Activated T-cell treated with anti-CD3 and anti-CD28 coated beads, Interleukin-2, amount 50 U/mL, for 72 hours (primary cell): ENCODE results near the gene BBS1. TPM values are rescaled to one million over a fixed set of nuclear protein-coding genes. Genes with fewer than 3 reads are reported as not detected.
A peak's percentile ranks its signal among the peaks of the same experiment; 100 is the strongest.
"Not testable (repeated sequence)": the region's sequence is repeated elsewhere in the genome, so short reads cannot be mapped to it uniquely, and the experiment has no call there.

Experiments
- ATAC-seq, 2 donors: fragments of 150-1000 bp; cut with Tn5 transposase; replicated peaks in 1 of 2; 2 replicates each; pipeline ENCODE4 v1.10.0; 2021; ENCODE audit warnings: moderate library complexity in 2 of 2, mild to moderate bottlenecking in 1 of 2
- DNase-seq, 2 donors: peaks; one replicate each; pipeline ENCODE4 v3.0.0; 2021 to 2022; ENCODE audit warnings: mixed read lengths in 1 of 2
- H3K27ac Mint-ChIP-seq: one replicate; pipeline ENCODE4 v1.8.0; 2022; ENCODE audit warnings: mild to moderate bottlenecking, moderate library complexity, mixed read lengths
- H3K27me3 Mint-ChIP-seq: one replicate; pipeline ENCODE4 v1.8.0; 2022; ENCODE audit warnings: low read depth, mixed read lengths
- H3K36me3 Mint-ChIP-seq, 2 donors: one replicate each; pipeline ENCODE4 v1.8.0; 2022; ENCODE audit warnings: mixed read lengths in 2 of 2, mild to moderate bottlenecking in 1 of 2; ENCODE audit not compliant: insufficient read depth in 2 of 2
- H3K4me1 Mint-ChIP-seq: one replicate; pipeline ENCODE4 v1.8.0; 2022; ENCODE audit warnings: low read depth, mixed read lengths
- H3K4me3 Mint-ChIP-seq, 2 donors: one replicate each; pipeline ENCODE4 v1.8.0; 2022; ENCODE audit warnings: mild to moderate bottlenecking in 2 of 2, mixed read lengths in 2 of 2, moderate library complexity in 2 of 2
- H3K9me3 Mint-ChIP-seq, 2 donors: one replicate each; pipeline ENCODE4 v1.8.0; 2022; ENCODE audit warnings: mixed read lengths in 2 of 2
- total RNA-seq, 2 donors: library from RNA; stranded (reverse); gene quantifications; one replicate each; pipeline ENCODE4 v1.2.3, GENCODE V29; 2022

The BBS1 gene
- total RNA-seq = 10 to 100 TPM; 18.1 to 18.8 TPM

DNA sequence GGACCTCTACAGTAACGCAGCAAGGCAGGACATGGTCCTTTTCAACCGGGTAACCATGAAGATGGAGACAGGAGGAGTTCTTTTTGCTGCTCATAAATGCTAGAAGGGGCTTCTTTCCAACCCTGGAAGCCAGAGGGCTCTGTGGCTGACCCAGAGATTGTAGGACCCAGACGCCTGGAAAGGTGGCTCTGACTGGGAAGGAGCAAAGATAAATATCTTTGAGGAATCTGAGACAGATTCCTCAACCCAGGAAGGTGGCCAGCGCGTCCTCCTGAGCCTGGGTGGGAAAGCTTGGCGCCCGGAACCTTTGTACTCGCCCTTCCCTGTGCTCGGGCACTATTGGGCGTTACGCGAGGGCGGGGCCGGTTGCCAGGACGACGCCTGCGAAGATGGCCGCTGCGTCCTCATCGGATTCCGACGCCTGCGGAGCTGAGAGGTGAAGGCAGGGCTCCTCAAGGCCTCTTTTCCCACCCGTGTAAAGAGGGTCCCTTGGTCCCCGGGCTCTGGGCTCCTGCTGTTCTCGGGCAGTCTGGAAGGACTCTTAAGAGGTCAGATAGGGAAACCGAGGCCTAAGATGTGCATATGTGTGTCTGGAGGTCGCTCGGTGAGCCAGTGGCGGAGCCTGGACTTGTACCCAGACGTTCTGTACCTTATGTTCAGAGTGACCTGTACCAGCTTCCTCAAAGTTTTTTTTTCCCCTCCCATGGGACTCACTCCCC lies at the start of gene BBS1:
Gene BBS1, plus strand, starts transcription at position 365 of the 719 bp plus-strand sequence. Its CDS starts 25 bp downstream, at position 390.
- peak within 1 kb of the TSS; percentile 10 for H3K27ac Mint-ChIP-seq

DNA sequence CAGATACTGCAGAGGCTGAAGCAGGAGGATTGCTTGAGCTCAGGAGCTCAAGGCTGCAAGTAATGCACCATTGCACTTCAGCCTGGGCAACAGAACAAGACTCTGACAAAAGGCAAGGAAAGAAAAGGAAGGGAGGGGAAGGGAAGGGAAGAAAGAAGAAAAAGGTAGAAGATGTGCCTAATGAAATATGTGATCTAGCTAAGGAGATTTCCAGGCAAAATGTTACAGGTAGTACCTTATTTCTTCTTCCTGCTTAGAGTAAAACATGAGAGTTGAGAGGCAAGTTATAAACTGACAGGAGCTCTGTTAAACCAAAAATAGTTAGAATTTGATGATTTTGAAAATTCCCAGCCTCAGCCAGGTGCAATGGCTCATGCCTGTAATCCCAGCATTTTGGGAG lies 48.4 kb upstream of the BBS1 start:
- ATAC-seq (no peak), DNase-seq (no peak)
- no peak overlapping the region for H3K4me3 Mint-ChIP-seq
- H3K36me3 Mint-ChIP-seq = peaks cover 0 to 2% of the 10 kb centered on the region in 2 donors
- H3K4me1 Mint-ChIP-seq = peaks cover 52% of the 10 kb centered on the region
- H3K9me3 Mint-ChIP-seq = peaks cover 2 to 4% of the 10 kb centered on the region in 2 donors
- H3K27me3 Mint-ChIP-seq = no peaks in the 10 kb centered on the region
- H3K27ac Mint-ChIP-seq = no peak overlapping the region

More for the DNA sequence above, at the start of gene BBS1:
- H3K4me3 Mint-ChIP-seq = peak within 1 kb of the TSS; percentile 93
- peaks cover 10% of the 10 kb centered on the region for H3K4me1 Mint-ChIP-seq
- no peaks in the 10 kb centered on the region for H3K9me3 Mint-ChIP-seq
- peaks cover 0 to 2% of the 10 kb centered on the region in 2 donors for H3K36me3 Mint-ChIP-seq
- ATAC-seq (peak; percentile 99), DNase-seq (peak; percentile 89)
- H3K27me3 Mint-ChIP-seq = no peaks in the 10 kb centered on the region

DNA sequence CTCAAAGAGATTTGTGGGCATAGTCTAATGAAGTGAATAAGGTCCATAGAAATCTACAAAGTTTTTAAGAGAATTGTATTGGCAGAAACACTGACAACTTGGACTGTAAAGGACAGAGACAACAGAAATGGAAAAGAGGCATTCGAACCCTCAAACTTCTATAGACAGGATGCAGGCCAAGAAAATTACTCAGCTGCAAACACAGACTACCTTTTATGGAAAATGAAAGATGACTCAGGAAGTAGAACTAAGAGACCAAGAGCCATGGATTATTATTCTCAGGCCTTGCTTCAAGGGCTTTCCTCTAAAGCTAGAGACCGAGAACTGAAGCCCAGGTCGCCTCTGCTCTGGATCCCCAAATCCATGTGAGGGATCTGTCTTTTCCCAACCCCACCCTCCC lies 47.5 kb upstream of the BBS1 start:
- Mint-ChIP-seq H3K4me1 (peaks cover 55% of the 10 kb centered on the region), H3K9me3 (peaks cover 2 to 4% of the 10 kb centered on the region in 2 donors), H3K27me3 (no peaks in the 10 kb centered on the region), H3K27ac (no peak overlapping the region), H3K4me3 (peak overlapping the region; percentile 37 to 59), H3K36me3 (peaks cover 0 to 2% of the 10 kb centered on the region in 2 donors)
- no peak for DNase-seq
- no peak for ATAC-seq

DNA sequence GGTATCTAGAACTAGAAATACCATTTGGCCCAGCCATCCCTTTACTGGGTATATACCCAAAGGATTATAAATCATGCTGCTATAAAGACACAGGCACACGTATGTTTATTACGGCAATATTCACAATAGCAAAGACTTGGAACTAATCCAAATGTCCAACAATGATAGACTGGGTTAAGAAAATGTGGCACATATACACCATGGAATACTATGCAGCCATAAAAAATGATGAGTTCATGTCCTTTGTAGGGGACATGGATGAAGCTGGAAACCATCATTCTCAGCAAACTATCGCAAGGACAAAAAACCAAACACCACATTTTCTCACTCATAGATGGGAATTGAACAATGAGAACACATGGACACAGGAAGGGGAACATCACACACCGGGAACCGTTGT lies 46.3 kb upstream of the BBS1 start:
- not testable (repeated sequence) for H3K27ac Mint-ChIP-seq, H3K36me3 Mint-ChIP-seq, DNase-seq, ATAC-seq, H3K27me3 Mint-ChIP-seq, H3K4me3 Mint-ChIP-seq, H3K9me3 Mint-ChIP-seq
- peaks cover 43% of the 10 kb centered on the region for H3K4me1 Mint-ChIP-seq

DNA sequence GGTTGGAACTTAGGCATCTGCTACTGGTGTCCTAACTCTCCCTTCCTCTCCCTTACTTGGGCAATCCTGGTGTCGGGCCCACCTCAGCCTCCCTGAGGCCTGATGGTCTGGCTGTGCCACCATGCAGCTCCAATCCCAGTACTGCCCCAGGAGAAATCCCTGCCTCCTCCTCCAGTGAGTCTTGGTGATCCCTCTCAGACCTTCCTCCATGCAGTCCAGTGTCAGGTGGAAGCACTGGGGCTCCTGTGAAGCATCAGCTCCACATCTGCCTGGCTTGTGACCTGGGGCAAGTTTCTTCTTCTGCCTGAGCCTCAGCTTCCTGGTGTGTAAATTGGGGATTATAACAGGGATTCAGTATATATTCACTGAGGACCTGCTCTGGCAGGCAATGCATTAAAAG lies 45.5 kb upstream of the BBS1 start:
- no peak for ATAC-seq
- Mint-ChIP-seq H3K9me3 (peaks cover 2 to 4% of the 10 kb centered on the region in 2 donors), H3K27ac (no peak overlapping the region), H3K4me3 (no peak overlapping the region), H3K36me3 (peaks cover 0 to 2% of the 10 kb centered on the region in 2 donors), H3K4me1 (peaks cover 36% of the 10 kb centered on the region), H3K27me3 (no peaks in the 10 kb centered on the region)
- DNase-seq = no peak

DNA sequence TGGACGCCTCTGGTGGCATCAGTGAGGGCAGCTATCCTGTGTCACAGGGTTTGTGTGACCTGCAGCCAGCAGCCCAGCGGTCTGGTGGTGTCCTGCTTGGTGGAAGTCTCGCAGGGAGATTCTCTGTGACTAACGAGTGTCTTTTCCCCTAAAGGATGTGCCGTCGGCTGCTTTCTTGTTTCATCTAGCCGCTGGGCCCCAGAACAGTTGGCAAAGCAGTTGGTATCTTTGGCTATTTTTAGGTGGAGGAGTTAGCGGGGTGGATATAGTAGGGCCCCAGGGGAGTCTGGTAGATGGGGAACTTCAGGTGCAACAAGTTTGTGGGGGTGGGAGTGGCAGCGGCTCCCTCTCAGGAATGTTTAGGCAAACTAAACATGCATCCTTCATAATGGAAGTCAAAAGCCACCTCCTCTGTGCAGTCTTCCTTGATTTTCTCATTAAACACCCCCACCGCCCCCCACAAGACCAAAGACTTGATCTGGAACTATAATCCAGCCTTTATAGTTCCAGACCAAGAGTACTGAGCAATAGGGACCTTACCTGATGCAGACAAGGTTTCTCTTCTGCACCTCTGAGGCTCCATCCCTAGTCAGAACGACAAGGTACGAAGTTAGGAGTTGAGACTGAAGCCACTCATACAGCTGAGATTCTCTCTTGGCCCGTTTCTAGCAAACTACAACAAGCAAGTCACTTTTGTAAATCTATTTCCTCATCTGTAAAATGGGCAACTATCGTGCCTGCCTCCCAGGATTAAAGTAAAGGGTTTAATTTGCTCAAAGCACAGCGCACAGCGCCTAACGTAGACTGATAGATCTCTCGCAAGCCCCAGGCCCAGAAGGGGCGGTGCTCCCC lies 44.8 kb upstream of the BBS1 start:
- Mint-ChIP-seq H3K4me1 (peaks cover 40% of the 10 kb centered on the region), H3K4me3 (peak overlapping the region; percentile 93), H3K36me3 (peaks cover 0 to 2% of the 10 kb centered on the region in 2 donors), H3K27ac (no peak overlapping the region), H3K9me3 (peaks cover 2 to 4% of the 10 kb centered on the region in 2 donors), H3K27me3 (no peaks in the 10 kb centered on the region)
- ATAC-seq (no peak), DNase-seq (no peak)

DNA sequence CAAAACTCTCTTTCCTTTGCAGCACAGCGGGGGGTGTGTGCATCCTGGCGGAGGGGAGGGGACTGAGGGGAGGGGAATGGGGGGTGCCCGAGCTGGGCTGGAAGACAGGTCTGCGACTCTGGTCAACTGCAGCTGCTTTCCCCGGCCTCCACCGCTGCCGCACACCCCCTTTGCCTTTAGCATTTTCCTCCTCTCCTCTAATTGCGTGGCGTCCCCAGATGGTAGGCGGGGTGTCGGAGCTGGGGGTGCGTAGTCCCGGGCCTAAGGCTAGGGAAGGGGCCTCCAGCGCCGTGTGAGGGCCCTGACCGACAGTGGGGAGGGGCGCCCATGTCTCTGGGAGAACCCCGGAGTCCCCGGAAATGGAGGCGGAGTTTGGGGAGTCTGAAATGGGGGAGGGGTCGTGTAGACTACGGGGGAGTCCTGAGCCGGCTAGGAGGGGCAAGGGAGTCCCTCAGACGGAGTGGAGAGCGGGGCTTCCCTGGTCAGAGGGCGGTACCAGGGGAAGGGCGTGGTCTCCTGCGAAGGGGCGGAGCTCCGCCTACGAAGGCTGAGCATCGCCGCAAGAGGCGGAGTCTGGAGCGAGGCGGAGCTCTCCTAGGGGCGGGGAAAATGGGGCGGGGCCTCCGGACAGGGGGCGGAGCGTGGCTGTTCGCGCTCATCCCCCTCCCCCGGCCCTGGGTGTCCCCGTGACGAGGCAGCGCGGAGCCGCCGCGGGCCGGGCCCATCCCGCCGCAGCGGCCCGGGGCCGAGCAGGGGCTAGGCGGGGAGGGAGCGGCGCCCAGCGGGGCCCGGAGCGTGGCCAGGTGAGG lies 44.0 kb upstream of the BBS1 start, which contains the start of gene PELI3:
Gene PELI3, plus strand, starts transcription at position 681 of the 809 bp plus-strand sequence. CDS start 1,224 bp downstream, outside the sequence.
- Mint-ChIP-seq H3K4me3 (peak within 1 kb of the TSS; percentile 94 to 96), H3K4me1 (peaks cover 44% of the 10 kb centered on the region), H3K36me3 (peaks cover 0 to 2% of the 10 kb centered on the region in 2 donors), H3K27me3 (no peaks in the 10 kb centered on the region), H3K9me3 (peaks cover 2 to 4% of the 10 kb centered on the region in 2 donors), H3K27ac (peak within 1 kb of the TSS; percentile 80)
- DNase-seq = peak; percentile 92 to 95
- peak; percentile 90 to 92 for ATAC-seq

DNA sequence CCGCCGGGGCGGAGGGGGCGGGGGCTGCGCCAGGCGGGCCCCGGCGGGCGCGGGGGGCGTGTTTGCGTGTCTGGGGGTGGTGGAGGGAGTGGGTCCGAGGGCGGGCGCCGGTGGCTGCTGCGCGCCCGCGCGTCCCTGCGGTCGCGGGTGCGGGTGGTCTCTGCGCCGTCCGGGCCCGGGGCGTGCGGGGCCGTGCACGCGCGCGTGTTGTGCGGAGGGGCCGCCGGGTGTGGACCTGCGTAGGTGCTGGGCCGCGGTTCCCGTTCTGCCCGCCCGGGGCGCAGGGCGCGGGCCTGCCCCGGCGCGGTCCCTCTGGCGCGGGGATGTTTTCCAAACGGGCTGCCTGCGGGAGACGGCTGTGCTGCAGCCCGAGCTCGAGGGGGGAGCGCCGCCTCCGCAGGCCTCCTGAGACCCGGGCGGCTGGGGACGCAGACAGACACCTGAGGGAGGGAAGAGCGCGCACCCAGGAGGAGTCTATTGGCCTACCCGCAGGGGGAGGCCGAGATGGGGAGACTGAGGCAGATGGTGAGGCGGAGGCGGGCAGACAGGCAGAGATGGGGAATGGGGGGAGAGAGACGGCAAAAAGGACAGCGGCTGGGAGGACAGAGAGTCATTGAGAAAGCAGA lies 43.3 kb upstream of the BBS1 start:
- H3K36me3 Mint-ChIP-seq = no peaks in the 10 kb centered on the region
- DNase-seq (peak in 1 of 2 donors; percentile 59), ATAC-seq (peak; percentile 60 to 64)
- peak overlapping the region; percentile 80 for H3K27ac Mint-ChIP-seq
- no peaks in the 10 kb centered on the region for H3K27me3 Mint-ChIP-seq
- peak overlapping the region; percentile 94 to 96 for H3K4me3 Mint-ChIP-seq
- no peaks in the 10 kb centered on the region for H3K9me3 Mint-ChIP-seq
- peaks cover 43% of the 10 kb centered on the region for H3K4me1 Mint-ChIP-seq

DNA sequence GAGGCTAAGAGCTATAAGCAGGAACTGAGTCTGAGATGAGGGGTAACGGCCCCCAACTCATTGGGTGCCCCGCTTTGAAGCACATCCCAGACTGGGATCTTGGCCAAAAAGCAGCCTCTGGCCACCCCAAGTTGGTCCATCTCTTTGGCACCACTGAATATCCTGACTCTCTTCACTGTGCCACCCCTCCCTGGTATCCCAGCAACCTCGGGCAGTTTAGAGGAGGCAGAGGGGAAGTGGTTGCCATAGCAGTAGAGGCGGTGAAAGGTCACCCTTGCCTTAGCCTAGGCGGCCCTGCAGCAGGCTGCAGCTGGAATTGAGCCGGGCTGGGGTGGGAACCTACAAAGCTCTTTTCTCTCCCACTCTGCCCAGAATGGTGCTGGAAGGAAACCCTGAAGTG lies 42.7 kb upstream of the BBS1 start:
- Mint-ChIP-seq H3K36me3 (no peaks in the 10 kb centered on the region), H3K27ac (peak overlapping the region; percentile 80), H3K4me3 (peak overlapping the region; percentile 94 to 96), H3K9me3 (no peaks in the 10 kb centered on the region), H3K4me1 (peaks cover 37% of the 10 kb centered on the region), H3K27me3 (no peaks in the 10 kb centered on the region)
- ATAC-seq = no peak
- no peak for DNase-seq

DNA sequence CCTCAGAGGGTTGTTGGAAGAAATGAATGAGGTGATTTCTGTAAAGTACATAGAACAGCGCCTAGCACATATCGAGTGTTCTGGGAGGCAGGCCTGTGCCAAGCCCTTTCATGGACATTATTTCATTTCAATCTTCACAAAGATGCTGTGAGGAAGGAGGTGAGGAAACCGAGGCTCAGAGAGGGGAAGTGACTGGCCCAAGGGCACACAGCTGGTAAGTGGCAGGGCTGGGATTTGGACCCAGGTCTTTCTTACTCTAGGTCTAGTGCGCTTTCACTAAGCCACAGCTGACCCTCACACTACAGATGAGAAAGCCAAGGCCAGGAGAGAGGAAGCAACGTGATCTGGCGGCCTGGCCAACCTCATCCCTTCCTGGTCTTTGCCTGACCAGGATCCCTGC lies 41.7 kb upstream of the BBS1 start:
- DNase-seq = no peak
- Mint-ChIP-seq H3K9me3 (no peaks in the 10 kb centered on the region), H3K4me1 (peaks cover 29% of the 10 kb centered on the region), H3K27me3 (no peaks in the 10 kb centered on the region), H3K36me3 (no peaks in the 10 kb centered on the region), H3K4me3 (peak overlapping the region in 1 of 2 donors; percentile 39), H3K27ac (no peak overlapping the region)
- ATAC-seq = no peak

DNA sequence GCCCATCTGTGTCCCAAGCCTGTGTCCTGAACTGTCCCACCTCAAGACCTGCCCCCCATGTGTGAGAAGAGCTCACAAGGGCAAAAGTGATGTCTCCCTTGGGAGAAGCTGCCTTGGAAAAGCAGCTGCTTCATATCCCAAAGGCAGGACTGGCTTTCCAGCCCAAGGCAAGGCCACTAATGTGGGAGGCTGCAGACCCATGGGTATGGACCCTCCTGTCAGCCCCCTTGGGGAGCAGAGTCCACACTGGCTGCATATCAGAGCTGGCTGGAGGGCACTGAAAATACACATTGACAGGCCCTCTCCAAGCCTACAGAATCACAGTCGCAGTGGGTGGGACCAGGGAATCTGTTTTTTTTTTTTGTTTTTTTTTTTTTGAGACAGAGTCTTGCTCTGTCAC lies 41.0 kb upstream of the BBS1 start:
- no peaks in the 10 kb centered on the region for H3K27me3 Mint-ChIP-seq
- H3K36me3 Mint-ChIP-seq = no peaks in the 10 kb centered on the region
- DNase-seq (no peak), ATAC-seq (no peak)
- H3K4me1 Mint-ChIP-seq = peaks cover 29% of the 10 kb centered on the region
- H3K27ac Mint-ChIP-seq = no peak overlapping the region
- H3K4me3 Mint-ChIP-seq = no peak overlapping the region
- H3K9me3 Mint-ChIP-seq = no peaks in the 10 kb centered on the region

DNA sequence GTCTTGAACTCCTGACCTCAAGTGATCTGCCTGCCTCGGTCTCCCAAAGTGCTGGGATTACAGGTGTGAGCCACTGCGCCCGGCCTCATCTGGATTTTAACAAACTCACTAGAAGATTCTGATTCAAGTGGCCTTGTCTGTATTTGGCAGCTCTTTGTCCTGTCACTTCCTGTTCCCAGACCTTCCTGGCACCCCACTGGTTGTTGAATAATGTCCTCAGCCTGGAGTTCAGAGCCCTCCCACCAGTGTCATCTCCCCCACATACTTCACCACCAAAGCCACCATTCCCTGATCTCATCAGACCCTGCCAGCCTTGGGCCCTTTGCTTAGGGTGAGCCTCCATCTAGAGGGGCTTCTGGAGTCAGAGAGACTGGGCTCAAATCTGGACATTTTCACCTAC lies 40.4 kb upstream of the BBS1 start:
- DNase-seq (no peak), ATAC-seq (no peak)
- no peaks in the 10 kb centered on the region for H3K9me3 Mint-ChIP-seq
- no peaks in the 10 kb centered on the region for H3K36me3 Mint-ChIP-seq
- H3K27ac Mint-ChIP-seq = no peak overlapping the region
- H3K4me3 Mint-ChIP-seq = no peak overlapping the region
- no peaks in the 10 kb centered on the region for H3K27me3 Mint-ChIP-seq
- peaks cover 29% of the 10 kb centered on the region for H3K4me1 Mint-ChIP-seq
